GM18511 (cell line): Measurements from ENCODE around the gene UGT2A2.
"Not testable (repeated sequence)": the region's sequence is repeated elsewhere in the genome, so short reads cannot be mapped to it uniquely, and the experiment has no call there.

Experiments used
- ATAC-seq: cut with Tn5 transposase; IDR thresholded peaks from one replicate; pipeline ENCODE4 v1.9.1; 2021; ENCODE audit warnings: mild to moderate bottlenecking, moderate library complexity; ENCODE audit not compliant: unreplicated experiment

Gene UGT2A2

DNA sequence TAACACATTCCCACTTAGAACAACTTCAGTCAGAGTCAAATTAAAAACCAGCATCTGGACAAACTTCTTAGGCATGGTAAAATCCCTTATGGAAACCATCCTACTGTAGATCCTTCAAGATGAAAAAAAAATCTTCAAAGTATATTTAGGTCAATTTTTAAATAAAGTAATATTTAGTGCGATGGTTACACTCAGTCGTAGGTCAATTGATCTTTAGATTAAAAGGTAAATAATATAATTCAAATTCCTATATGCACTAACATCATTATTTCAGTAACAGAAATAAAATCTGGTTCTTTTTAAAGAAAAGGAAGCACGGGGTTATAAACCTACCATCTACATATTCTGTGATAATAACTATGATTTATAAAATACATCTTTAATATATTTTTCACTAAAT, at the start of gene UGT2A2:
Gene UGT2A2 (minus strand): TSS at position 101 of the 400 bp plus-strand sequence. CDS start 2 bp downstream, at position 99.
- no peak for ATAC-seq

DNA sequence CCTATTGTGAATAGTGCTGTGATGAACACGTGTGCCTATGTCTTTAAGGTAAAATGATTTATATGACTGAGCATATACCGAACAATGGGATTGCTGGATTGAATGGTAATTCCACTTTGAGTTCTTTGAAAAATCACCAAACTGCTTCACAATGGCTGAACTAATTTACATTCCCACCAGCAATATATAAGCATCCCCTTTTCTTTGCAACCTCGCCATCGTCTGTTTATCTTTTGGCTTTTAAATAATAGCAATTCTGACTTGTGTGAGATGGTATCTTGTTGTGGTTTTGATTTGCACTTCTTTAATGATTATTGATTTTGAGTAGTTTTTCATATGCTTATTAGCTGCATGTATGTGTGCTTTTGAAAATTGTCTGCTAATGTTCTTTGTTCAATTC, 45.4 kb upstream of the UGT2A2 start:
- ATAC-seq: no peak

DNA sequence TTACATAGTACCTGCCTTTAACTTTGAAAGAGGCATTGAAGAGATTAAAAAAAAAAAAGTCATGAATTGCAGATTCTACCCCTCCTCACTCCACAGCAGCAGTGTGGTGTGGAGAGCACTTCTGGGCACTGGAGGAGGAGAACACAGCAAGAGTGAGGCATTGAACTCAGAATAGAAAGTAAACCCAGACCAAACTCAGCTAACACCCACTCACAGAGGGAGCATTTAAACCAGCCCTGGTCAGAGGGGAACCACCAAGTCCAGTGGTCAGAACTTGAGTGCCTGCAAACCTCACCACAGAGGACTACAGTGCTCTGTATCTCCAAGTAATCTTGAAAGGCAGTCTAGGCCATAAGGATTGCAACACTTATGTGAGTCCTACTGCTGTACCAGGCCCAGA, 29.2 kb upstream of the UGT2A2 start:
- no peak for ATAC-seq

DNA sequence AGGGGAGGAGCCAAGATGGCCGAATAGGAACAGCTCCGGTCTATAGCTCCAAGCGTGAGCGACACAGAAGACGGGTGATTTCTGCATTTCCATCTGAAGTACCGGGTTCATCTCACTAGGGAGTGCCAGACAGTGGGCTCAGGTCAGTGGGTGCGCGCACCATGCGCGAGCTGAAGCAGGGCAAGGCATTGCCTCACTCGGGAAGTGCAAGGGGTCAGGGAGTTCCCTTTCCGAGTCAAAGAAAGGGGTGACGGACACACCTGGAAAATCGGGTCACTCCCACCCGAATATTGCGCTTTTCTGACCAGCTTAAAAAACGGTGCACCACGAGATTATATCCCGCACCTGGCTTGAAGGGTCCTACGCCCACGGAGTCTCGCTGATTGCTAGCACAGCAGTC, 24.6 kb upstream of the UGT2A2 start:
- not testable (repeated sequence) for ATAC-seq

DNA sequence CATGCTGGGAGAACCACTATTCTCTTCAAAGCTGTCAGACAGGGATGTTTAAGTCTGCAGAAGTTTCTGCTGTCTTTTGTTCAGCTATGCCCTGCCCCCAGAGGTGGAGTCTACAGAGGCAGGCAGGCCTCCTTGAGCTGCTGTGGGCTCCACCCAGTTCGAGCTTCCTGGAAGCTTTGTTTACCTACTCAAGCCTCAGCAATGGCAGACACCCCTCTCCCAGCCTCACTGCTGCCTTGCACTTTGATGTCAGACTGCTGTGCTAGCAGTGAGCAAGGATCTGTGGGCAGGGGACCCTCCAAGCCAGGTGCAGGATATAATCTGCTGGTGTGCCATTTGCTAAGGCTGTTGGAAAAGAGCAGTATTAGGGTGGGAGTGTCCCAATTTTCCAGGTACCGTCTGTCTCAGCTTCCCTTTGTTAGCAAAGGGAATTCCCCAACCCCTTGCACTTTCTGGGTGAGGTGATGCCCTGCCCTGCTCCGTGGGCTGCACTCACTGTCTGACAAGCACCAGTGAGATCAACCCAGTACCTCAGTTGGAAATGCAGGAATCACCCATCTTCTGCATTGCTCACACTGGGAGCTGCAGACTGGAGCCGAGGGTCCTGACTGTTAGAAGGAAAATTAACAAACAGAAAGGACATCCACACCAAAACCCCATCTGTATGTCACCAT, 21.8 kb upstream of the UGT2A2 start:
- not testable (repeated sequence) for ATAC-seq

DNA sequence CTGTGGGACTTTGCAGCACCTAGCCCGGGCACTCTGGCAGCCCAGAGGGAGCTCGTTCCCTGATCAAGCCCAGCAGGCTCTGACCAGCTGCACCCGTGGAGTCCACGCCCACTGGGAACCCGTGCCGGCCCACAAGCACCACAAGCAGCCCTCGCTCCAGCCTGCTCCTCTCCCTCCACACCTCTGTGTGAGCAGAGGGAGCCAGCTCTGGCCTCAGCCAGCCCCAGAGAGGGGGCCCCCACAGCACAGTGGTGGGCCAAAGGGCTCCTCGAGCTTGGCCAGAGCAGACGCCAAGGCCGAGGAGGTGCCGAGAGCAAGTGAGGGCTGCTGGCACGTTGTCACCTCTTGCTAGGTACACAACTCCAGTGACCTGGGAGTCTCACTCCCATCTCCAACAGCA, 18.7 kb upstream of the UGT2A2 start:
- no peak for ATAC-seq

DNA sequence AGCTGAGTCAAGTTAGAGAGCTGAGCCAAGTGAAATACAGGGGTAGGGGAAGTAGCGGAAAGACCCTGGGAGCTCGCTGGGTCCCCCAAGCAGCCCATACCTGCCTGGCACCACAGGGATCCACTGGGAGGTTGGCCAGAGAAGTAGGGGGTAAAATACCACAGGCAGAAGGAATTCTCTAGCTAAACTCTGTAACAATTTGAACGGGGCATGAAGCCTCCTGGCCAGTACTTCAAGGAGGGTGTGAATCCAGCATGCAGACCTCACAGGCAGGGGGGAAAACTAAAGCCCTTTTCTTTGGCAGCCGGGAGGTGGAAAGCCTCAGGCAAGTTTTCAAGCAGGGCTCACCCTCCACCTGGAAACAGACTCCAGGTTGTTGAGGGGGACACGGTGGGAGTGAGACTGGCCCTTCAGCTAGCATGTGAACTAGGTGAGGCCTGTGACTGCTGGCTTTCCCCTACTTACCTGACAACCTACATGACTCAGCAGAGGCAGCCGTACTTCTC, 17.3 kb upstream of the UGT2A2 start:
- ATAC-seq: no peak

DNA sequence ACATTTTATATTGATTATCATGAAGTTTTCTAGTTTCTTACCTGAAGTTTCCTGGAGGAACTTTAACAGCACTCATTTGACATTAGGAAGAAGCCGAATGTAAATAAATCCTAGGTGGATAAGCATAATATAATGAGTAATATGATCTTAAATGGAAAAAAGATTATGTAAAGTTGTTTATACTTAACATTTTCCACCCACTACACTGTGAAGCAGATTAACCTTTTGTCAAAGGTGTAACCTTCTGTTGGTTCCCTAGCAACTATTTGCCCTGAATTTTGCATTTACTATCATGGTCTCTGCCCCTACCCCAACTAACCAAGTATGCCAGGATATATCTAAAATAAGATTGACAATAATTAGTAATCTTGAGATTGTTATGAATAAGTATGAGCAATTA, 13.7 kb upstream of the UGT2A2 start, which contains the start of gene UGT2A1:
Gene UGT2A1 (minus strand): TSS at position 101 of the 400 bp plus-strand sequence. CDS start 5,603 bp downstream, outside the sequence.
- no peak for ATAC-seq

DNA sequence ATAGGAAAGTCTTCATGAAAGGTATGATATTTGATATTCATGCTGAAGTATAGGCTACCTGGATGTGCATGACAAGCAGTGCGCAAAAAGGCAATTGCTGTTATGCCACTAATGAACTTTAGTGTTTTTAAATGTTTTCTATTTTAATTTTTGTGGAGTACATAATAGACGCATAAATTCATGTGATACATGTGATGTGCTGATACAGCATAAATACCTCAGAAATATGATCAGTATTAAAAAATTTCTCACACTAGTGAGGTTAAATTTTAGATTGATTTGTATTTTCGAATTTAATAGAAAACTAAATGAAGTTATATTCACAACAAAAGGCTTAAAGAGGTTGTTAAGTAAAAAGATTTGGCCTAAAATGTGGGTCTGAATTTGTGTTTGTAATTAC, 11.4 kb upstream of the UGT2A2 start:
- no peak for ATAC-seq

DNA sequence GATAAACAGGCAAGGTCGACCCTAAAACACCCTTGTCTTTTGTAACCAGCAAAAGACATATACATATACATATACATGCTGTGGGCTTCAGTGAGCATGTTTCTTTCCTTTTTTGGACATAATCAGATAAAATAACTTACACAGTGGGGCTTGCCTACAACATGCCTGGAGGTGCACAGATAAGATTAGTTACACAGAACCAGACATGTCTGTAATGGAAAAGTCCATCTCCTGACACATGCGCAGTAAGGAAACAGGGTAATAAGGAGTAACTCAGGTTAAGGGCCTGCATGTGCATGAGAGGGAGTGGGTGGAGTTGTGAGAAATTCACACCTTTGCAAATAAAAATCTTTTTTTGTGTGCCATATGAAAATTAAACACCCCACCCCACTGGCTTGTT, 10.2 kb upstream of the UGT2A2 start:
- ATAC-seq: no peak

DNA sequence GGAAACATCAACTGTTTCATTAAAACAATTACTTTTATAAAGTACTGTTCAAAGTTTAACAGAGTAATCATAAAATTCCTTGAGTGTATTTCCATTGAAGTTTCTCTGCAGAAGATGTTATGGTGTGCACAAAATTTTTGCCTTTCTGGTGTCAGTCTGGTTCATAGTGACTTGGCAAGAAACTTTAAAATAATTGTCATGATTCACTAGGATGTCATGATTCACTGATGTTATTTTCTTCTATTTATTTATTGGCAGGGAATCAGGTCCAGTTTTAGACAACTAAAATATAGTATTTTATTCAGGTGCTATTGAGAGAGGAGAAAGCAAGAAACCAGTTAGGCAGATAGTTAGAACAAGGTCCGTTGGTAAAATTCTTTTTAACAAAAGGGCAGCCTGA, 9.8 kb upstream of the UGT2A2 start:
- no peak for ATAC-seq

DNA sequence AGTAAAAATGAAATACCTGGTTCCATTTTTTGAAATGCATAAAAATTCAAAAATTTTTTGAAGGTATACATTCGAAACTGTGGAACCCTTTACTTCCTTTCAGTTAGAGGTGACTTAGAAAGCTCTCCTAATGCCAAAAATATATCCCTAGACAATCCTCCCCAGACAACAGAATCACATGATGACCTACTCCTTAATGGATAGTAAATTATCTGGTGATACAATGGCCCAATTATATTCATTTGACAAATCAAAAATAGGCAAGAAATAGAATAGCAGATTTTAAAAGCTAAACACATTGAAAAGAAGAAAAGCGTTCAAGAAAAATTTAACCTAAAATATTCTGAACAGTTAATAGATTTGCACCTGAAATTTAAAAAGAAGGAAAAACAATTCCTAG, 3.5 kb upstream of the UGT2A2 start:
- no peak for ATAC-seq

DNA sequence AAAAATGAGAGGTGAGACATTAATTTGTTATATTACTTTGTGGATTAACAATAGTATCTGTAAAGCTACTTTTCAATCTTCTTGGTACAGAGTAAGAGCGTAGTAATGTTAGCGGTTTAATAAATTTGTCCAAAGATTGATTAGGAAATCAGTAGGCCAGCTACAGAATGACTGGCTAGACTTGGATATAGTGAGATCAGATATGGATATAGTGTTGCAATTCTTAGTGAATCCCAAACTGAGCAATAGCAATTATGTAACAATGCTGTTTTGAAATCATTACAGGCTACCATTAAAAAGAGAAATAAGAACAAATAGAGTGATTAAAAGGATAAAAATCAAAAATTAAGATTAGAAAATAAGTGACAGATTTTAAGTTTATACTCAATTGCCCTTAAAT, 847 bp upstream of the UGT2A2 start:
- no peak for ATAC-seq

DNA sequence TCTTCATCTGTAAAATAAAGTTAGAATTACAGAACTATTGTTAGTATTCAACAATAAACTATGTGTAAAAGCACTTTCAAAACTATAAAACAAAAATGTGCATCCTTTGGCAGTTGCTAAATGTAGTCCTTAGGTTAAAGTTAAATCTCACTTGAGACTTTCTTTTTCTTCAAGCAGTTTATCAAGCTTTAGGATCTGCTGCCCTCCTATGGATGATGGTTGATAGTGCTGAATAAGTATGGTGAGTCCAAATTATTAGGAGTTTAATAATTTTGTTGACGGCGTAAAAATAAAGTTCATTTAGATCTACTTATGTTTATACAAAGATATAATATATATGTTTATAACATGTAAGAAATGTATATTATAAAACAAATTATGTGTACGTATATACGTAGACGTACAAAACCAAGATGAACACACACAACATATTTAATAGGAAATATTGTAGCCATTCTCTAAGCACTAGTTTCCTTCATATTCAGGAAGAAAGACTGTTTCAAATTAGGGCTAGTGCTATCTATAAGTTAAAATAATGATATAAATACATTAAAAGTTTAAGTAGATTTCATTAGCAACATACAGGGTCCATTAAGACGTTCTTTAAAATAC, 22.3 kb downstream of the UGT2A2 start:
- no peak for ATAC-seq

DNA sequence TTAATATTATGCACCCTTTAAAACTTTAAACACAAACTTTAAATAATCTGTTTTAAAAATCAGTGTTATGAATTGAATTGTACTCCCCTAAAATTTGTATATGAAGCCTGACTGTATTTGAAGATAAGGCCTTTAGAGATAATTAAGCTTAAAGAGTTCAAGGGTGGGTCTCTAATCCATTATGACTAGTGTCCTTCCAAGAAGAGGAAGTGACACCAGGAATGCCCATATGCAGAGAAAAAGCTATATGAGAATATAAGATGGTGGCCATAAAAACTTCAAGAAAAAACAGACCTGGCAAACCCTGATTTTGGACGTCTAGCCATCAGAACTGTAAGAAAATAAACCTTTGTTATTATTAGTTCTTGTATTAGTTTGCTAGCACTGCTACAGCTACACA, 29.0 kb downstream of the UGT2A2 start:
- no peak for ATAC-seq

DNA sequence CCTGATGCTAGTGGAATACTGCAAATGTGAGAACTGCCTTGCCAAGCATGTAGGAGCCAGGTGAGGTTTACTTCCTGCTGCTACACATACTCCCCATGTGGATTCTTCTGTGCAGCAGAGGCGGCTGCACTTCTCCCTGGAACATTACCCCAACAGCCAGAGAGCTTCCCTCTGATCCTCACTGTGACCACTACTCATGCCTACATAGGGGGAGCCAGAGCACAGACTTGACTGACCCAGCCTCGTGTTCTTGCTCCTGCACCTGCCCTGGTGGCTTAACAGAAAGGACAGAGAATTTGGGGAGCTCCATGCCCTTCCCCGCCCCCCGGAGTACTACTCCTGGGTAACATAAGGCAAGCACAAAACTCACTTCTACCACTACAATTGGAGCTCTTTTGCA, 38.4 kb downstream of the UGT2A2 start:
- no peak for ATAC-seq

DNA sequence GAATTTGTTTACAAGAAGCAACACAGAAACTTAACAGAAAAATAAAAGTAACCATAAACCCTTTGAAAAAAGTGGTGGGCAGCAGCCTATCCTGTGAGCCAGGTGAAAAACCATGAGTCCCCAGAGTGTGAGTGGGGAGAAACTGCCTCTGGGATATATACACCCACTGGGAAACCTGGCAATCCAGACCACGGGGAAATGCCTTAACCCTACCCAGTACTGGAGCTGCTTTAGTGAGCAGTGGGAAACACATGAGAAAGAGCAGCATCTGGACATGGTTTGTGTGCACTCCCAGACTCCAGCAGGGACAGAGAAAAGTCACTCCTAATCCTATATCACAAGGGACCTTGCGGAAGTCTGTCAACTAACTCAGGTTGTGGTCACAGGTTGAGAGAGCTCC, 39.4 kb downstream of the UGT2A2 start:
- no peak for ATAC-seq

DNA sequence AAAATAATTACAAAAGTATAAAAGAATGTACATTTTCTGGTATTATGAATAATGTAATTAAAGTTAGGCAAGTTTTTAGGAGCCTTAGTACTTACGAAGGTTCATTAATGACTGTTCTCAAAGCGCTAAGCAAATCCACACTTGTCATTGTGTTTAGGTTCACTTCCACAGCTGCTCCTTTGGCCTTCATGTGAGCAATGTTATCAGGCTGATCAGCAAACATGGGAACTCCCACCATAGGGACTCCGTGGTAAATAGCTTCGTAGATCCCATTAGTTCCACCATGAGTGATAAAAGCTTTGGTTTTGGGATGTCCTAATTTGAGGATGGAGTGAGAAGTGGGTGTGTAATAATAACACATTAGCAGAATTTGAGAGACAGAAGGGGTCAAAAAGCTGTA, 45.1 kb downstream of the UGT2A2 start:
- no peak for ATAC-seq

DNA sequence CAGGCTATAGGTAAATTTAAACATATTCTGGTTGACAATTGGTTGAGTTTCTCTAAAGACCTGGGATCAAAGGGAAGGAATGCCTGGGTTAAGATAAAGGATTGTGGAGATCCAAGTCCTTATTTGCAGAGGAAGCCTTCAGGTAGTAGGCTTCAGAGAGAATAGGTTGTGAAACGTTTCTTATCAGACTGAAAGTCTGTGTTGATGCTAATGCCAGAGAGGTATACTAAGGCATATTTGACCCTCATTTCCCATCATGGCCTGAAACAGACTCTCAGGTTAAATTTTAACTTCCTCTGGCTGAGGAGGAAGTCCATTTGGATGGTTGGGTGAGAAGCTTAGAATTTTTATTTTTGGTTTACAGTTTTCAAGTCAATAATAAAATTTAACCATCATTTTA, 48.1 kb downstream of the UGT2A2 start:
- ATAC-seq: no peak

DNA sequence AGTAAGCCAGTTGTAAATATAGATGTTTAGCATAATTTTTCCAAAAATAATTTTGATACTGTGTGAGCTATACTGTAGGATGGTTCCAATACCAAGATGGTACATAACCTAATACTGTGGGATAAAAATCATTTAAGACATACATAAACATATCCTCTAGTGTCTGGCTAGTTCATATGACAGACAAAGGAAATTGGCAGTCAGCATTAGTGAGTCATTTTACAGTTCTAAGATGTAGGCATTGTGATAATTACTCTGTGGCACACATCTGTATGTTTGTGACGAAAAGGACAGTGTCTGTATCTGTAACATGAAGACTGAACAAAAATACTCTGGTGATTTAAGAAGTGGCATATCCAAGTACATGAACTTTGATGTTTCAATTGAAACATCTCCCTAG, 49.6 kb downstream of the UGT2A2 start:
- ATAC-seq: no peak

DNA sequence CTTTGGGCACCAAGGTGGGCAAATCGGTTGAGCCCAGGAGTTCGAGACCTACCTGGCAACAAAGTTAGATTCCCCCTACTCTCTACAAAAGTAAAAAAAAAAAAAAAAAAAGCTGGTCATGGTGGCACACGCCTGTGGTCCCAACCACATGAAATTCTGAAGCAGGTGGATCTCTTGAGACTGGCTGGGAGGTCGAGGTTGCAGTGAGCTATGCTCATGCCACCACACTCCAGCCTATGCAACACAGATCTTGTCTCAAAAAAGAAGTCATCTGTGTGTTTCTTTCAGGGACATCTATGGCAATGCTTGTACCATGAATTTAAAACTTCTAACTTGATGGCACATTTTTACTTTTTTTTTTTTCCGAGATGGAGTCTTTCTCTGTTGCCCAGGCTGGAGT, 55.3 kb downstream of the UGT2A2 start:
- no peak for ATAC-seq

DNA sequence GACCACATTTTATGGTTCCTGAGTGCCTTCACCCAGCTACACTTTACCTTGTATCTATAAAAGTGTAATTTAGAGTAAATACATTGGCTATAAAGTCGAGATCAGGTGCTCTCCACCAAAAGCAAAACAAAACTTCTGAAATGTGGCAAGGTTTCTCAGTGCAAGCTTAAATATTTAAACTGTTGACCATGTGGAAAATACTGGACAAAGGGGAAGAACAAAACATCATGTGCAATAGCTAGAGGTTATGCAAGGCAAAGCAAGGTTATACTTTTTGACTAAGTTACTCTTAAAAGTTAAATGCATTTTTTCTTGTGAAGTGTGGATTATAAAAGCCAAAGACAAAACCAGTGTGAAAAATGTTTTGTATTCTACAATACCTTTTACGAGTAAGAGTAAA, 55.9 kb downstream of the UGT2A2 start:
- ATAC-seq: no peak

DNA sequence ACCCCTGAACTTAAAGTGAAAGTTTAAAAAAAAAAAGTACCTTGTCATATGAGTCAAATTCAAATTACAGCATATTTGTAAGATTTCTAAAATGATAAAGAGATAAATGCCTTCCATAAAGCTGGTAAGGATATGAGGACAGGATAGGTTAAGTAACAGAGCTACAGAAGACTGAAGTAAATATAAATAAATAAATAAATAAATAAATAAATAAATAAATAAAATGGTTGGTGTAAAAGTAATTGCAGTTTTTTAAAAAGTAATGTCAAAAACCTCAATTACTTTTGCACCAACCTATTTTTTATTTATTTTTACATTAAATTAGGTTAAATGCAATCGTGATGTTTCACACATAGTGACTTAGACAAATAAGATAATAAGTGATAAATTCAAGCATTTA, 62.2 kb downstream of the UGT2A2 start:
- no peak for ATAC-seq
